GM12872 (cell line): ENCODE results near the gene N4BP2L2.

ENCODE experiments used
- TF ChIP-seq, protein P1 (sequence below): IDR thresholded peaks from 3 replicates; pipeline ENCODE4 v1.5.1; 2011; ENCODE audit warnings: low read depth, mild to moderate bottlenecking, low read length, moderate library complexity; ENCODE audit not compliant: insufficient read depth

N4BP2L2 gene

GRCh38 chr13:32428581-32429432, 109.8 kb downstream of the N4BP2L2 start:
- TF ChIP-seq, protein P1, sequence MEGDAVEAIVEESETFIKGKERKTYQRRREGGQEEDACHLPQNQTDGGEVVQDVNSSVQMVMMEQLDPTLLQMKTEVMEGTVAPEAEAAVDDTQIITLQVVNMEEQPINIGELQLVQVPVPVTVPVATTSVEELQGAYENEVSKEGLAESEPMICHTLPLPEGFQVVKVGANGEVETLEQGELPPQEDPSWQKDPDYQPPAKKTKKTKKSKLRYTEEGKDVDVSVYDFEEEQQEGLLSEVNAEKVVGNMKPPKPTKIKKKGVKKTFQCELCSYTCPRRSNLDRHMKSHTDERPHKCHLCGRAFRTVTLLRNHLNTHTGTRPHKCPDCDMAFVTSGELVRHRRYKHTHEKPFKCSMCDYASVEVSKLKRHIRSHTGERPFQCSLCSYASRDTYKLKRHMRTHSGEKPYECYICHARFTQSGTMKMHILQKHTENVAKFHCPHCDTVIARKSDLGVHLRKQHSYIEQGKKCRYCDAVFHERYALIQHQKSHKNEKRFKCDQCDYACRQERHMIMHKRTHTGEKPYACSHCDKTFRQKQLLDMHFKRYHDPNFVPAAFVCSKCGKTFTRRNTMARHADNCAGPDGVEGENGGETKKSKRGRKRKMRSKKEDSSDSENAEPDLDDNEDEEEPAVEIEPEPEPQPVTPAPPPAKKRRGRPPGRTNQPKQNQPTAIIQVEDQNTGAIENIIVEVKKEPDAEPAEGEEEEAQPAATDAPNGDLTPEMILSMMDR = no peak

DNA sequence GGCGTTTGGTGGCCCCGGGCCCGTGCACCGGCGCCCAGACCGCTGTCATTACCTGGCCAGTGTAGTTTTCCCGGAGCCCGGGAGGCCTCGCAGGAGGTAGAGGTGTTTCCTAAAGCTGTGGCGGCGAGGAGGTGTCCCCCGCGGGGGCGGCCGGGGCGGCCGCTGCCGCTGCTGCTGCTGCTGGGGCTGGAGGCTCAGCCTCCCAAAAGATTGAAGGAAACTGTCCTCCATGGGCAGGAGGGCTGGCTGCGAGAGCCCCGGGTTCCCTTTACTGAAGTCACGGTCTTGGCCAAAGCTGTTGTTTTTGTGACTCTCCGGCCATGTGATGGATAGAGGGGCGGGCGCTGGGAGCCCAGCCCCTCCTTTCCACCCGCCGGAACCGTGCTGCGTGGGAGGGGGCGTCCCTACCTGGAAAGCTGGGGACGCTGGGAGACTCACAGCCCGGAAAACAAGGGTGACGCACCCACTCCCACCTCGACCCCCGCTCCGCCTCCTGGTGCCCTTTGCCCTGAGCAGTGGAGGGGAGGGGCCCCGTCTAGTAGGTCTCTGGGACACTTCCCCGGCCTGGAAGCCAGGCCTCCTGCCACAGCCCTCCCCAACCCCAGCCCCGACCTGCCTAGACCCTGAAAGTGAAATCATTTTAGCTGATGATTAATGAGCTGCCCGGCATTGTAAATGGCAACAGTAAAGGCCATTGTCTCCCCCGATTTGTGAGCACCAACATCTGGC, 110.6 kb downstream of the N4BP2L2 start, which contains the start of gene N4BP2L1:
Gene N4BP2L1, minus strand, starts transcription at position 279 of the 729 bp plus-strand sequence. Its CDS starts 48 bp downstream, at position 231.
- TF ChIP-seq, protein P1 = no peak

GRCh38 chr13:32426990-32427851, 111.4 kb downstream of the N4BP2L2 start:
- TF ChIP-seq, protein P1 = no peak

DNA sequence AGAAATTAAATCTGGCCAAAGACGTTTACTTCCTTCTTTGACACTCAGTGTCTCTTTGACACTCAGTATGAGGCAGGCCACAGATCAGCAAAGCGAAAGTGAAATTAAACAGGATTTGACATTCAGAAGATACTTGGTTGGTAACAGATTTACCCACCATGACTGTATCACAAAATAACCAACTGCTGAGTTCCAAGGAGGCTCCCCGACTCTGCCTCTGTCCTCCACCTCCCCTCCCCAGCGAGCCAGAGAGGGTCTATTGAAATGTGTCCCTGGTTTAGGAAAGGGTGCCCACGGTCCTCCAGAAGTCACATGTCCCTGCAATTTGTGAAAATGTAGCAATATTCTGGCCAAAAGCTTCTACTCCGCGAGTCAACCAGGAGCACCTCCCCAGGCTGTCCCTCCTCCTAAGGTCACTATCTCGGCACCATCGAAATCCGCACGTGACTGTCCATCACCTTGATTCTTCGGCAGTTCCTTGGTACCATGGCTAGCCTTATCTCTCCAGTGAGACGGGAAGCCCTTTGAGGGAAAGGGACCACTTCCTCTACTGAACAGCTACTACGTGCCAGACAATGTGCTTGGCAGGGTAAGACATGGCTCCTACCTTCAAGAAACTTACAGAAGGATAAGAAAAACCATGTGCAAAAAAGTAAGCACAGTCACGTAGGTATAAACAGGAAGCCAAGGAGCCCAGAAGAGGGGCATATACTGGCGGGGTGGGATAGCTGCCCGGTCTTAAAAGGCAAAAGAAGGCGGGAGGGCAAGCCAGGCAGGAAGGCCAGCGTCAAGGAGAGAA, 112.2 kb downstream of the N4BP2L2 start:
- TF ChIP-seq, protein P1 = no peak

GRCh38 chr13:32425158-32425557, 113.4 kb downstream of the N4BP2L2 start:
- TF ChIP-seq, protein P1 = no peak

GRCh38 chr13:32423592-32423991, 115.0 kb downstream of the N4BP2L2 start:
- TF ChIP-seq, protein P1 = no peak
